ENCODE data around the gene CEP131.

Gene CEP131

GRCh38 chr17:81160306-81160705 lies 62.5 kb downstream of the CEP131 start:
- Histone ChIP-seq H3K4me3 (replicated peaks; ENCODE audit: insufficient read depth, low read length) (peak overlapping the region; percentile 30), H3K27ac (replicated peaks) (peak overlapping the region; percentile 27), H3K27me3 (ENCODE audit: insufficient read depth, poor library complexity, severe bottlenecking) (peaks cover 7% of the 10 kb centered on the region)
- peak in 1 of 2 experiments; percentile 41 for DNase-seq (ENCODE audit: low read depth in 1 of 2, low spot score in 1 of 2)
- TF ChIP-seq GABPA (IDR thresholded peaks at IDR 0.05; ENCODE audit: low read depth), result no peak
- no peak for TF ChIP-seq POLR2AphosphoS5 (IDR thresholded peaks at IDR 0.05; ENCODE audit: low read depth)
- no peak for TF ChIP-seq SPI1 (IDR thresholded peaks at IDR 0.05; ENCODE audit: borderline replicate concordance, low read depth)
- TF ChIP-seq CTCF (IDR thresholded peaks at IDR 0.05; ENCODE audit: insufficient read depth, low read length), result no peak
- TF ChIP-seq REST (IDR thresholded peaks at IDR 0.05; ENCODE audit: insufficient replicate concordance, low read depth), result no peak

- H3K4me3 ChIP-seq (replicated peaks; ENCODE audit: insufficient read depth, low read length), result peak overlapping the region; percentile 30
Measured at GRCh38 chr17:81159611-81160265, 63.0 kb downstream of the CEP131 start.

More at GRCh38 chr17:81159611-81160265, 63.0 kb downstream of the CEP131 start:
- no peak for TF ChIP-seq CTCF (IDR thresholded peaks at IDR 0.05; ENCODE audit: insufficient read depth, low read length)
- no peak for TF ChIP-seq POLR2AphosphoS5 (IDR thresholded peaks at IDR 0.05; ENCODE audit: low read depth)
- no peak for TF ChIP-seq SPI1 (IDR thresholded peaks at IDR 0.05; ENCODE audit: borderline replicate concordance, low read depth)
- no peak for TF ChIP-seq GABPA (IDR thresholded peaks at IDR 0.05; ENCODE audit: low read depth)
- no peak for TF ChIP-seq REST (IDR thresholded peaks at IDR 0.05; ENCODE audit: insufficient replicate concordance, low read depth)
- DNase-seq (ENCODE audit: low read depth in 1 of 2, low spot score in 1 of 2), result no peak
- peak overlapping the region; percentile 27 for H3K27ac ChIP-seq (replicated peaks)
- peaks cover 2% of the 10 kb centered on the region for H3K27me3 ChIP-seq (ENCODE audit: insufficient read depth, poor library complexity, severe bottlenecking)

Measured in HL-60 (cell line).